NB4 (cell line): Measurements from ENCODE around the gene LEMD1.

Experiments used
- DNase-seq: peaks from one replicate; pipeline ENCODE4 v3.0.0; 2010; ENCODE audit warnings: low read depth
- H3K4me3 ChIP-seq: one replicate; pipeline ENCODE4 v1.5.1; 2011; ENCODE audit warnings: mild to moderate bottlenecking, low read depth, low read length, moderate library complexity
- MYC ChIP-seq: IDR thresholded peaks from 2 replicates; pipeline ENCODE4 v1.6.1; 2011; ENCODE audit warnings: low read depth, low read length
- POLR2A ChIP-seq: IDR thresholded peaks from 2 replicates; pipeline ENCODE4 v1.6.1; 2011; ENCODE audit warnings: mild to moderate bottlenecking; ENCODE audit not compliant: insufficient read length; ENCODE audit errors: extremely low read depth
- TF ChIP-seq, protein P1 (sequence below): IDR thresholded peaks from one replicate; pipeline ENCODE4 v1.5.1; 2012; ENCODE audit warnings: low read depth, low read length
- TF ChIP-seq, protein P2 (sequence below): IDR thresholded peaks from 2 replicates; pipeline ENCODE4 v1.6.1; 2011; ENCODE audit warnings: low read depth, low read length

LEMD1 gene

DNA sequence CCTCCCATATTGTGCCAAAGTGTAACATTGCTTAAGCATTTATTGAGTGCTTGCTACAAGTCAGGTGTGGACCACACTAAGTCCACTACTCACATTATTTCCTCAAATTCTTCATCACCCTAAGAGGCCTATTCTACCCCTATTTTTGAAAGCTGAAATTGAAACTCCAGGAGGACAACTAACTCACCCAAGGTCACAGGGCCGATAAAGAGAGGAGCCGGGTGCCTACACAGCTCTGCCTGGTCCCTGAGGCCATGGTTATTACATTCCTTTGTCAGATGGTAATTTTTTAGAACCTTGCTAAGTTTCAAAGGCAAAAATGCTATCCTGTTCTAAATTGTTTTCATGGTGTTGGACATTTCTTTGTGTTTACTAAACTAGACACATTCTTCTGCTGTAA is 41.0 kb downstream of the LEMD1 start:
- H3K4me3 ChIP-seq = no peak overlapping the region
- TF ChIP-seq, protein P1, sequence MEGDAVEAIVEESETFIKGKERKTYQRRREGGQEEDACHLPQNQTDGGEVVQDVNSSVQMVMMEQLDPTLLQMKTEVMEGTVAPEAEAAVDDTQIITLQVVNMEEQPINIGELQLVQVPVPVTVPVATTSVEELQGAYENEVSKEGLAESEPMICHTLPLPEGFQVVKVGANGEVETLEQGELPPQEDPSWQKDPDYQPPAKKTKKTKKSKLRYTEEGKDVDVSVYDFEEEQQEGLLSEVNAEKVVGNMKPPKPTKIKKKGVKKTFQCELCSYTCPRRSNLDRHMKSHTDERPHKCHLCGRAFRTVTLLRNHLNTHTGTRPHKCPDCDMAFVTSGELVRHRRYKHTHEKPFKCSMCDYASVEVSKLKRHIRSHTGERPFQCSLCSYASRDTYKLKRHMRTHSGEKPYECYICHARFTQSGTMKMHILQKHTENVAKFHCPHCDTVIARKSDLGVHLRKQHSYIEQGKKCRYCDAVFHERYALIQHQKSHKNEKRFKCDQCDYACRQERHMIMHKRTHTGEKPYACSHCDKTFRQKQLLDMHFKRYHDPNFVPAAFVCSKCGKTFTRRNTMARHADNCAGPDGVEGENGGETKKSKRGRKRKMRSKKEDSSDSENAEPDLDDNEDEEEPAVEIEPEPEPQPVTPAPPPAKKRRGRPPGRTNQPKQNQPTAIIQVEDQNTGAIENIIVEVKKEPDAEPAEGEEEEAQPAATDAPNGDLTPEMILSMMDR = no peak
- TF ChIP-seq, protein P2, sequence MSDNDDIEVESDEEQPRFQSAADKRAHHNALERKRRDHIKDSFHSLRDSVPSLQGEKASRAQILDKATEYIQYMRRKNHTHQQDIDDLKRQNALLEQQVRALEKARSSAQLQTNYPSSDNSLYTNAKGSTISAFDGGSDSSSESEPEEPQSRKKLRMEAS = no peak
- TF ChIP-seq POLR2A (no peak), MYC (no peak)
- no peak for DNase-seq

DNA sequence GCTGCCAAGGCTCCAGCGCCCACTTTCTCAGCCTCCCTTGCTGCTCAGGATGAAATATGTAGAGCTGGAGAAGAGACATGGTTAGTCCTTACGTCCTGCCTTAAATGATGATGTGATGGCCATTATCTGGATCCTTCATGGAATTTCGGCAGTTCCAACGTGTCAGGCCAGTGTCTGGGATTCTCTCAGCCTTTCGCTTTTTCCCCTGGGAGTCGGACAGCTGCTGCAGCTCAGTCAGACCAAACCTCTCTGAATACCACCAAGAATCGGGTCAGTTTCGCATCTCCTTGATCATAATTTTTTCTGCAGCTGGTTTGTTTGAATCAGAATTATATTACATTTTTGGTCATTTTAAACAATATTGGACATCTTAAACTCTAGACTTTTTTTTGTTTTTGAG is 42.8 kb downstream of the LEMD1 start:
- no peak overlapping the region for H3K4me3 ChIP-seq
- TF ChIP-seq, protein P1 = no peak
- no peak for TF ChIP-seq POLR2A
- TF ChIP-seq, protein P2 = no peak
- TF ChIP-seq MYC = no peak
- DNase-seq = no peak

DNA sequence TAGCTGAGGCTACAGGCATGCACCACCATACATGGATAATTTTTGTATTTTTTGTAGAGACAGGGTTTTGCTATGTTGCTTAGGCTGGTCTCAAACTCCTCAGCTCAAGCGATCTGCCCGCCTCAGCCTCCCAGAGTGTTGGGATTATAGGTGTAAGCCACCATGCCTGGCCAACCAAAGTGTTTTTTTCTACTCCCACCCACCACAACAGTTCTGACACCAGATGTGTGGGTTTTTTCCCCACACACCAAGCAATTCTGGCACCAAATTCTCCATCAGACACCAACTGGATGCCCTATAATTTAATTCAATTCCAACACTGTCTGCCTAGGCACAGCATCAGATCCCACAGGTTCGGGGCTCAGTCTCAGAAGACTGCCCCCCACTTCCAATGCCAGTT is 44.5 kb downstream of the LEMD1 start:
- H3K4me3 ChIP-seq = no peak overlapping the region
- TF ChIP-seq, protein P1 = no peak
- TF ChIP-seq, protein P2 = no peak
- TF ChIP-seq POLR2A (no peak), MYC (no peak)
- no peak for DNase-seq

DNA sequence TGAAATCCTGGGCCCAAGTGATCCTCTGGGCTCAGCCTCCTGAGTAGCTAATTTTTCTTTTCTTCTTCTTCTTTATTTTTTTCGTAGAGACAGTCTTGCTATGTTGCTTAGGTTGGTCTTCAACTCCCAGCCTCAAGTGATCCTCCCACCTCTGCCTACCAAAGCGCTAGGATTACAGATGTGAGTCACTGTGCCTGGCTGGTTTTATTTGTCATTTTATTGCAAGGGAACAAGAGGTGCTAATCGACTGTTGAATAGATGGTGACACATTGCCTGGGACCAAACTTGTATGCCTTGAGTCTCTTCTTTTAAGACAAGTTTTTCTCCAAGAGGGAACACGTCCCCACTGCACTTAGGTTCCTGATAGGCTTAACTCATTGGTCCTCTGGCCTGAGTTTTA is 45.1 kb downstream of the LEMD1 start:
- TF ChIP-seq POLR2A (no peak), MYC (no peak)
- TF ChIP-seq, protein P1 = no peak
- TF ChIP-seq, protein P2 = no peak
- peak; percentile 9 for DNase-seq
- no peak overlapping the region for H3K4me3 ChIP-seq

DNA sequence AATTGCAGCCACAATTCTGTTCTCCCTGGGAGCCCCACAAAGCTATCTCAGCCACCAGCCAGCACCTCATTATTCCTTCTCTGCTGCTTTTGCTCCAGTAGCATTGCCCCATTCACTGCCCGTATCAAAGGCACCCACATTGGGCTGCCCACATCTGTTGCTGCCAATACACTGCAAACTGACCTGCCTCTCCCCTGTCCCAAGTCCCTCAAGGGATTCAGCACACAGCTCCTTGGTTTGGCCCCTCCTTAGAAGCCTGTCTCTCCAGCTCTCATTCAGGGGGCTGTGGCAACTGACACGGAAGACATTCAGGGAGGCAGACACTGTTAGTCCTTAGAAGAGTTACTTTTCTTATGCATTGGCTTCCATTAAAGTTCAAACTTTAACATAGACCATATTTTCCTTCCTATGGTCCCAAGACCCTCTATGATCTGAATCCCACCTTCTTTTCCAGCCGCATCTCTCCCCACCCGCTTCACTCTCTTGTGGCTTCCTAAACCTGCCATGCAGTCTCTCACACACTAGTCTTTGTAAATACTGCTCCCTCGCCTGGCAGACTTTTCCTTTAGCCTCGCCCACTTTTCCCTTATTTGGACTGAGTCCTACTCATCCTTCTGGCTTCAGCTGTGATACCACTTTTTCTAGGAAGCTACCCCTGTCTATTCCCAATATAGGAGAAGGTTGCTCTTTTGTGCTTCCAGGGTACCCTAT is 45.9 kb downstream of the LEMD1 start:
- no peak for DNase-seq
- TF ChIP-seq, protein P2 = no peak
- TF ChIP-seq MYC = no peak
- no peak for TF ChIP-seq POLR2A
- TF ChIP-seq, protein P1 = no peak
- H3K4me3 ChIP-seq = no peak overlapping the region
